Measurements from ENCODE around the gene PZP.
"Not testable (repeated sequence)": the region's sequence is repeated elsewhere in the genome, so short reads cannot be mapped to it uniquely, and the experiment has no call there.

PZP gene

DNA sequence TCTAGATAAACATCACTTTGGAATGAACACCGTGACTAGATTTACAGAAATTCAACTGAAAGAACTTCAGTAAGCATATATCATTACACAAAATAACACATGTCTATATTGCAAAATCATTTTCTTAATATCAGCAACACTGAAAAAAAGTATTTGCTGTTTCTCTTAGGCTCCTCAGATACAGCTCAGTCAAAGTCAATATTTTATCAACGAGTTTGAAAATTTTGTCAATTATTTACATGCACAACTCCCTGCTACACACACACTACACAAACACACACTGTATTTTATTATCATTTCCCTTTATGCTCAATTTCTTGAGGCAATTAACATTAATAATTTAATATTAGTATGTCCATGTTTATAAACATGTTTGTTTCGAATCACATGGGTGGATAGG is 3.8 kb downstream of the PZP start:
- in situ Hi-C loops (cut with MboI; ENCODE audit: low sequenced_read_pairs, unreplicated experiment): no loop called here
- DNase-seq (ENCODE audit: low spot score): no peak
- TF ChIP-seq, protein P1, sequence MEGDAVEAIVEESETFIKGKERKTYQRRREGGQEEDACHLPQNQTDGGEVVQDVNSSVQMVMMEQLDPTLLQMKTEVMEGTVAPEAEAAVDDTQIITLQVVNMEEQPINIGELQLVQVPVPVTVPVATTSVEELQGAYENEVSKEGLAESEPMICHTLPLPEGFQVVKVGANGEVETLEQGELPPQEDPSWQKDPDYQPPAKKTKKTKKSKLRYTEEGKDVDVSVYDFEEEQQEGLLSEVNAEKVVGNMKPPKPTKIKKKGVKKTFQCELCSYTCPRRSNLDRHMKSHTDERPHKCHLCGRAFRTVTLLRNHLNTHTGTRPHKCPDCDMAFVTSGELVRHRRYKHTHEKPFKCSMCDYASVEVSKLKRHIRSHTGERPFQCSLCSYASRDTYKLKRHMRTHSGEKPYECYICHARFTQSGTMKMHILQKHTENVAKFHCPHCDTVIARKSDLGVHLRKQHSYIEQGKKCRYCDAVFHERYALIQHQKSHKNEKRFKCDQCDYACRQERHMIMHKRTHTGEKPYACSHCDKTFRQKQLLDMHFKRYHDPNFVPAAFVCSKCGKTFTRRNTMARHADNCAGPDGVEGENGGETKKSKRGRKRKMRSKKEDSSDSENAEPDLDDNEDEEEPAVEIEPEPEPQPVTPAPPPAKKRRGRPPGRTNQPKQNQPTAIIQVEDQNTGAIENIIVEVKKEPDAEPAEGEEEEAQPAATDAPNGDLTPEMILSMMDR (IDR thresholded peaks at IDR 0.05; ENCODE audit: borderline replicate concordance, control extremely low read depth, extremely low read depth, insufficient read depth, missing control alignments): no peak

DNA sequence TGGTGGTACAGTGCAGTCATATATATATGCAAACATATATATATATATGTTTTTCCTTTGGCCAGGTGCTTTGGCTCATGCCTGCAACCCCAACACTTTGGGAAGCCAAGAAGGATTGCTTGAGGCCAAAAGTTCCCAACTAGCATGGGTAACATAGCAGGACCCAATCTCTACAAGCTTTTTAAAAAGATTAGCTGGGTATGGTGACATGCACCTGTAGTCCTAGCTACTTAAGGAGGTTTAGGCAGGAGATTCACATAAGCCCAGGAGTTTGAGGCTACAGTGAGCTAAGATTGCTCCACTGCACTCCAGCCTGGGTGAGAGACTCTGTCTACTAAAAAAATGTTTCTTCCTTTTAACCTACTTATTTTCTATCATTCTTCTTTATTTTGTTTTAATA is 10.2 kb downstream of the PZP start:
- TF ChIP-seq, protein P1 (IDR thresholded peaks at IDR 0.05; ENCODE audit: borderline replicate concordance, control extremely low read depth, extremely low read depth, insufficient read depth, missing control alignments): no peak
- no peak for DNase-seq (ENCODE audit: low spot score)
- in situ Hi-C loops (cut with MboI; ENCODE audit: low sequenced_read_pairs, unreplicated experiment): no loop called here

DNA sequence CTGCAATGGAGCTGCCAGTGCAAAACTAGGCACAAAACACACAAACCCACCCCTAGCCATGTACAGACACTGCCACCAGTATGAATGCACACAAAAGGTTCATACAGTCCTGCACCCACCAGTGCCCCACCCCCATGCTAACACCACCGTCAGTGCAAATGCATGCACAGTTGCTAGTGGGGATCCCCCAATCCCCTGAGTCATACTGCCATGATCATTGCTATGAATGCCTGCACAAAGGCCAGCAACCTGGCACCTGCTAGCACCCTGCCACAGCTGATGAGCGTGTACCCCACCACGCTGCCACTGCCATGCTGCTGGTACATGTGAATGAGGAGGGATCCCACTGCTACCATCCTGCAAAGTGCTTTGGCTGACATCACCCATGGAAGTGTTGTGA is 23.9 kb downstream of the PZP start:
- TF ChIP-seq, protein P1 (IDR thresholded peaks at IDR 0.05; ENCODE audit: borderline replicate concordance, control extremely low read depth, extremely low read depth, insufficient read depth, missing control alignments): no peak
- DNase-seq (ENCODE audit: low spot score): no peak
- in situ Hi-C loops (cut with MboI; ENCODE audit: low sequenced_read_pairs, unreplicated experiment): no loop called here

DNA sequence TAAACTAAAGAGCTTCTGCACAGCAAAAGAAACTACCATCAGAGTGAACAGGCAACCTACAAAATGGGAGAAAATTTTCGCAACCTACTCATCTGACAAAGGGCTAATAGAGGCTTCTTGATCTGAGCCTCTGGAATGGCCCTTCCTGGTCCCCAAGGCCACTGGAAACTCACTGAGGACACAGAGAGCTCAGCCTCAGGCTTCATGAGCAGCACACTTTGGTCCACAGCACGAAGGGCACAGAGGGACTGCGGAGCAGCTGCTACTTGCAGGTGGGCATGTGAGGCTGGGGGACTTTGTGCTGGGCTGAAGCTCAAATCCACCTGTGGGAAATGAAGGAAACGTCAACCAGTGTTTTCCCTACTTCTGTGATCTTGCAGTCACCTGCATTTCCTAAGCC is 27.4 kb downstream of the PZP start:
- TF ChIP-seq, protein P1 (IDR thresholded peaks at IDR 0.05; ENCODE audit: borderline replicate concordance, control extremely low read depth, extremely low read depth, insufficient read depth, missing control alignments): no peak
- in situ Hi-C loops (cut with MboI; ENCODE audit: low sequenced_read_pairs, unreplicated experiment): no loop called here

DNA sequence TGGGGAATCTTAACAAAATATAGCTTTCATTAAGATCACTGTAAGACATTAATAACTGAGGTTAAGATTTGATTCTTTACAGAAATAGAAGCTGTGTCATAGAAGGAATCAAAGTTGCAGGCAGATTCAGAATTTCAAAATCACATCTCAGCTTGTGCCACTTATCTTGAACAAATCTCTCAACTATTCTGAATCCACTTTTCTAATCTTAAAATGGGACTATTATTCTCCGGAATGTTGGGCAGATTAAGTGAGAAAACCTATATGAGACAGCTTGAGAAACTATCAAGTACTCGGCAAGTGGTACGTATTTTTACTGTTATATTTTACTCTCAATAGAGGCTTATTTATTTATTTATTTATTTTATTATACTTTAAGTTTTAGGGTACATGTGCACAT is 28.4 kb downstream of the PZP start:
- TF ChIP-seq, protein P1 (IDR thresholded peaks at IDR 0.05; ENCODE audit: borderline replicate concordance, control extremely low read depth, extremely low read depth, insufficient read depth, missing control alignments): no peak
- DNase-seq (ENCODE audit: low spot score): no peak
- in situ Hi-C loops (cut with MboI; ENCODE audit: low sequenced_read_pairs, unreplicated experiment): no loop called here

More for the DNA sequence above, 27.4 kb downstream of the PZP start:
- DNase-seq (ENCODE audit: low spot score): no peak

DNA sequence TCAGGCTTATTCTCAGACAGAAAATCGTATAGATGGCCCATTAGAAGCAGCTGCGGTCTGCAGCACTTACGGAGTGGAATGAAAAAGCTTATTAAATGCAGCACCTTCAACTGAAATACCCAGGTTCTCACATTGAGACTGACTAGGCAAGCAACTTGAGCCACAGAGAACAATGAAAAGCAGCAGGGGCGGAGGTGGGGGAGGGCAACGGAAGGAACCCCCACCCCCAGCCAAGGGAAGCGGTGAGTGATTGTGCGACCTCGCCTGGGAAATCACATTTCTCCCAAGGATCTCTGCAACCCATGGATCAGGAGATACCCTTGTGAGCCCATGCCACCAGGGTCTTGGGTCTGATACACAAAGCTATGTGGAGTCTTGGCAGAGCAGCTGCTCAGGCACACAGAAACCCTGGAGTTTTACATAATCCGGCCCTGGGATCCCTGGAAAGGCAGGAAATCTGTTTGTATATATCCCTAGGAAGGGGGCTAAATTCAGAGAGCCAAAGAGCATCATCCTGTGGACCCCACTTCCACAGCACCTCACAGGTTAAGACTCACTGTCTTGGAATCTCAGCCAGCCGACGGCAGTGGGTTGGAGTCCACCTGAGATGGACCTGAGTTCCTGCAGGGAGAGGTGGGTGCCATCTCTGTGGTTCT is 38.1 kb downstream of the PZP start:
- in situ Hi-C loops (cut with MboI; ENCODE audit: low sequenced_read_pairs, unreplicated experiment): no loop called here
- TF ChIP-seq, protein P1 (IDR thresholded peaks at IDR 0.05; ENCODE audit: borderline replicate concordance, control extremely low read depth, extremely low read depth, insufficient read depth, missing control alignments): no peak
- DNase-seq (ENCODE audit: low spot score): no peak

DNA sequence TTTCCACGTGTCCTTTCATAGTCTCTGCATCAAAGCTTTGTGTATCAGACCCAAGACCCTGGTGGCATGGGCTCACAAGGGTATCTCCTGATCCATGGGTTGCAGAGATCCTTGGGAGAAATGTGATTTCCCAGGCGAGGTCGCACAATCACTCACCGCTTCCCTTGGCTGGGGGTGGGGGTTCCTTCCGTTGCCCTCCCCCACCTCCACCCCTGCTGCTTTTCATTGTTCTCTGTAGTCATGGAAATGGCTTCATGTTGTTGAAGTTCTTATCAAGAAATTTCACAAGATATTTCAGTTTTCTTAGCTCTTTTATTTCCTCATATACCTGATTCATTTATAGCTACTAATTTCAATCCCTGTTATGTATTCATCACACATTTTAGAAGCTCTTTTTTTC is 40.9 kb downstream of the PZP start:
- DNase-seq (ENCODE audit: low spot score); in situ Hi-C loops (cut with MboI; ENCODE audit: low sequenced_read_pairs, unreplicated experiment): not testable (repeated sequence)

Measured in GM13976 (cell line).